RKO (cell line): ENCODE results near the gene POMZP3.
"Not testable (repeated sequence)": the region's sequence is repeated elsewhere in the genome, so short reads cannot be mapped to it uniquely, and the experiment has no call there.

Source experiments
- DNase-seq: peaks from one replicate; pipeline ENCODE4 v3.0.0-alpha.2; 2016; ENCODE audit warnings: low spot score

Gene POMZP3

GRCh38 chr7:76586585-76587315 lies 40.3 kb downstream of the POMZP3 start:
- not testable (repeated sequence) for DNase-seq

GRCh38 chr7:76583636-76584281 lies 43.3 kb downstream of the POMZP3 start:
- DNase-seq: not testable (repeated sequence)

GRCh38 chr7:76582848-76583631 lies 44.0 kb downstream of the POMZP3 start:
- peak; percentile 87 for DNase-seq

- DNase-seq: not testable (repeated sequence)
Measured at GRCh38 chr7:76575919-76576655, 51.0 kb downstream of the POMZP3 start.

GRCh38 chr7:76575431-76575830 lies 51.6 kb downstream of the POMZP3 start:
- DNase-seq: not testable (repeated sequence)

GRCh38 chr7:76572296-76572695 lies 54.8 kb downstream of the POMZP3 start:
- DNase-seq: not testable (repeated sequence)

- DNase-seq: not testable (repeated sequence)
Measured at GRCh38 chr7:76570324-76570775, 56.7 kb downstream of the POMZP3 start.

- peak; percentile 62 for DNase-seq
Measured at GRCh38 chr7:76568742-76569141, 58.3 kb downstream of the POMZP3 start.

- not testable (repeated sequence) for DNase-seq
Measured at GRCh38 chr7:76567753-76568152, 59.3 kb downstream of the POMZP3 start.

- not testable (repeated sequence) for DNase-seq
Measured at GRCh38 chr7:76567311-76567710, 59.8 kb downstream of the POMZP3 start.

GRCh38 chr7:76565001-76565400 lies 62.1 kb downstream of the POMZP3 start:
- DNase-seq: not testable (repeated sequence)

- not testable (repeated sequence) for DNase-seq
Measured at GRCh38 chr7:76561342-76561741, 65.7 kb downstream of the POMZP3 start.

GRCh38 chr7:76560157-76560556 lies 66.9 kb downstream of the POMZP3 start:
- not testable (repeated sequence) for DNase-seq
